ENCODE data around the gene FAM193B. TPM values are rescaled to one million over a fixed set of nuclear protein-coding genes. Genes with fewer than 3 reads are reported as not detected.

Gene FAM193B
- polyA plus RNA-seq, 3 donors = 1.6 to 216 (median 1.9) TPM

DNA sequence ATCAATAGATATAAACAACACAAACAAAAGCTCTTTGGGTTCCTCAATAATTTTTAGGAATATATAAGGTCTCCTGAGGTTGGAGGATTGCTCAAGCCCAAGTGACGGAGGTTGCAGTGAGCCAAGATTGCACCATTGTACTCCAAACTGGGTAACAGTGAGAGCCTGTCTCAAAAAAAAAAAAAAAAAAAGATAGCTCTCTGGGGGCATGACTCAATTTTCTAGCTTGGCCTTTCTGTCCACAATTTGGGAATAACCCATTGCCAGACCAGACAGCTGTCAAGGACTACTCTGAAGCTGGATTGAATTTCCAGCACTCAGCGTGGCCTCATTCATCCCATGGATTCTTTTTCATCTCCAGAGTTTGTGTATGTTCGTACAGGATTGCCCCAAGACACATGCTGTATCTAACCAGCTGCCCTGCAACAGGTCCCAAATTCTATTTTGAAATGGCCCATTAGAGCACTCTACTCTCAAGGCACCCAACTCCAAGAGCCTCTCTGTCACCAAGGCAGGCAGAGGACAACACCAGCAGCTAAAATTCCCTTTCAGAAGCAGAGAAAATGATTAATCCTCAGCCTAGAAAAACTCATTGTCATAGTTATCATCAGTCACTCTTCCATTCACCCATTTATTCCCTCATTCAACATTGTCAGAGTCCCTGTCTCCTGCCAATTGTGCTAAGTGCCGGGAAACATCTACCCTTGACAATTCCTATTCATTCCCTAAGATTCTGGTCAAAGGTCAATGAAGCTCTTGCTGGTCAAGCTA lies 8.7 kb downstream of the FAM193B start:
- Histone ChIP-seq H3K36me3 (replicated peaks in 1 of 2; ENCODE audit: control insufficient read depth in 1 of 2, insufficient read depth in 2 of 2, low read length in 2 of 2) (peaks cover 4 to 39% of the 10 kb centered on the region in 2 donors), H3K9ac (ENCODE audit: insufficient read depth, low read length, poor library complexity, severe bottlenecking) (peak overlapping the region; percentile 65), H3K9me3 (replicated peaks in 1 of 2; ENCODE audit: control insufficient read depth in 1 of 2, insufficient read depth in 1 of 2, low read length in 2 of 2) (no peaks in the 10 kb centered on the region), H3K4me3 (replicated peaks in 1 of 3; ENCODE audit: low read depth in 2 of 3, low read length in 3 of 3) (peak overlapping the region in 1 of 3 experiments; percentile 43), H3K4me1 (ENCODE audit: control insufficient read depth in 1 of 2, insufficient read depth in 2 of 2, low read length in 2 of 2) (peaks cover 37 to 44% of the 10 kb centered on the region in 2 donors), H3K27me3 (ENCODE audit: control insufficient read depth in 2 of 2, insufficient read depth in 2 of 2, low read length in 2 of 2) (no peaks in the 10 kb centered on the region), H4K20me1 (ENCODE audit: insufficient read depth, low read length) (peaks cover 87% of the 10 kb centered on the region), H3K4me2 (replicated peaks; ENCODE audit: extremely low read depth, low read length, poor library complexity, severe bottlenecking) (peak overlapping the region; percentile 40), H2AFZ (ENCODE audit: insufficient read depth, low read depth, low read length, poor library complexity, severe bottlenecking) (no peak overlapping the region), H3K79me2 (ENCODE audit: insufficient read depth, low read length) (peaks cover 79% of the 10 kb centered on the region), H3K27ac (ENCODE audit: low read depth in 1 of 2, low read length in 2 of 2) (peak overlapping the region; percentile 69 to 97)
- DNase-seq = peak; percentile 83 to 95 (median 93)
- intact Hi-C loops (cut with micrococcal nuclease) = loop anchor here in 1 of 2 donors (2.0 to 10.0 kb wide), 2 partner anchors 35 to 51 kb away; partner anchors contain the start of gene PDLIM7
- Mint-ChIP-seq H3K4me3 (peak overlapping the region; percentile 60 to 69), H3K9me3 (no peaks in the 10 kb centered on the region), H3K4me1 (peaks cover 43% of the 10 kb centered on the region), H3K27me3 (ENCODE audit: low read depth in 3 of 3) (peaks cover 0 to 1% (median 0%) of the 10 kb centered on the region in 3 donors), H3K27ac (peak overlapping the region; percentile 95 to 99 (median 98)), H3K36me3 (peaks cover 23 to 39% of the 10 kb centered on the region in 2 donors)
- WGBS (ENCODE audit: insufficient coverage) = 64% methylated on average over 4 of the region's 4 CpGs
- TF ChIP-seq, protein P1, sequence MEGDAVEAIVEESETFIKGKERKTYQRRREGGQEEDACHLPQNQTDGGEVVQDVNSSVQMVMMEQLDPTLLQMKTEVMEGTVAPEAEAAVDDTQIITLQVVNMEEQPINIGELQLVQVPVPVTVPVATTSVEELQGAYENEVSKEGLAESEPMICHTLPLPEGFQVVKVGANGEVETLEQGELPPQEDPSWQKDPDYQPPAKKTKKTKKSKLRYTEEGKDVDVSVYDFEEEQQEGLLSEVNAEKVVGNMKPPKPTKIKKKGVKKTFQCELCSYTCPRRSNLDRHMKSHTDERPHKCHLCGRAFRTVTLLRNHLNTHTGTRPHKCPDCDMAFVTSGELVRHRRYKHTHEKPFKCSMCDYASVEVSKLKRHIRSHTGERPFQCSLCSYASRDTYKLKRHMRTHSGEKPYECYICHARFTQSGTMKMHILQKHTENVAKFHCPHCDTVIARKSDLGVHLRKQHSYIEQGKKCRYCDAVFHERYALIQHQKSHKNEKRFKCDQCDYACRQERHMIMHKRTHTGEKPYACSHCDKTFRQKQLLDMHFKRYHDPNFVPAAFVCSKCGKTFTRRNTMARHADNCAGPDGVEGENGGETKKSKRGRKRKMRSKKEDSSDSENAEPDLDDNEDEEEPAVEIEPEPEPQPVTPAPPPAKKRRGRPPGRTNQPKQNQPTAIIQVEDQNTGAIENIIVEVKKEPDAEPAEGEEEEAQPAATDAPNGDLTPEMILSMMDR (IDR thresholded peaks at IDR 0.05) = no peak

- H3K9me3 ChIP-seq (replicated peaks in 1 of 2; ENCODE audit: control insufficient read depth in 1 of 2, insufficient read depth in 1 of 2, low read length in 2 of 2) = no peaks in the 10 kb centered on the region
- H3K4me3 ChIP-seq (replicated peaks in 1 of 3; ENCODE audit: low read depth in 2 of 3, low read length in 3 of 3) = no peak overlapping the region
- TF ChIP-seq, protein P1 (IDR thresholded peaks at IDR 0.05) = no peak
- H3K27ac ChIP-seq (ENCODE audit: low read depth in 1 of 2, low read length in 2 of 2) = peak overlapping the region in 1 of 2 donors; percentile 97
- intact Hi-C loops (cut with micrococcal nuclease) = loop anchor here in 1 of 2 donors (10.0 kb wide), 1 partner anchor 48 kb away; the partner anchor contains the start of gene PDLIM7
- no peaks in the 10 kb centered on the region for H3K9me3 Mint-ChIP-seq
- peaks cover 35 to 51% of the 10 kb centered on the region in 2 donors for H3K36me3 Mint-ChIP-seq
- H3K9ac ChIP-seq (ENCODE audit: insufficient read depth, low read length, poor library complexity, severe bottlenecking) = no peak overlapping the region
- peak overlapping the region in 3 of 7 donors; percentile 17 to 47 (median 41) for H3K27ac Mint-ChIP-seq
- no peak overlapping the region for H3K4me3 Mint-ChIP-seq
- H3K36me3 ChIP-seq (replicated peaks in 1 of 2; ENCODE audit: control insufficient read depth in 1 of 2, insufficient read depth in 2 of 2, low read length in 2 of 2) = peaks cover 17 to 55% of the 10 kb centered on the region in 2 donors
- H2AFZ ChIP-seq (ENCODE audit: insufficient read depth, low read depth, low read length, poor library complexity, severe bottlenecking) = no peak overlapping the region
- peaks cover 27% of the 10 kb centered on the region for H3K4me1 Mint-ChIP-seq
- no peaks in the 10 kb centered on the region for H3K27me3 Mint-ChIP-seq (ENCODE audit: low read depth in 3 of 3)
- no peaks in the 10 kb centered on the region for H3K27me3 ChIP-seq (ENCODE audit: control insufficient read depth in 2 of 2, insufficient read depth in 2 of 2, low read length in 2 of 2)
- peaks cover 30 to 34% of the 10 kb centered on the region in 2 donors for H3K4me1 ChIP-seq (ENCODE audit: control insufficient read depth in 1 of 2, insufficient read depth in 2 of 2, low read length in 2 of 2)
- H3K79me2 ChIP-seq (ENCODE audit: insufficient read depth, low read length) = peaks cover 65% of the 10 kb centered on the region
- WGBS (ENCODE audit: insufficient coverage) = 100% methylated on average over 1 of the region's 4 CpGs
- H3K4me2 ChIP-seq (replicated peaks; ENCODE audit: extremely low read depth, low read length, poor library complexity, severe bottlenecking) = no peak overlapping the region
- peaks cover 85% of the 10 kb centered on the region for H4K20me1 ChIP-seq (ENCODE audit: insufficient read depth, low read length)
- no peak for DNase-seq
Measured at GRCh38 chr5:177542816-177543465, 11.4 kb downstream of the FAM193B start.

Data from CD14-positive monocyte (primary cell).